Myocyte (in vitro differentiated cells): ENCODE data around the gene LYRM1. TPM values are rescaled to one million over a fixed set of nuclear protein-coding genes. Genes with fewer than 3 reads are reported as not detected.

Source experiments
- DNase-seq: peaks from one replicate; pipeline ENCODE4 v3.0.0-alpha.2; 2012; ENCODE audit warnings: low read depth
- total RNA-seq: library from RNA; depleted of rRNA; stranded (reverse); fragments of >200 nt; gene quantifications from 2 replicates; pipeline ENCODE4 v1.2.3, GENCODE V29; 2014

The LYRM1 gene
- total RNA-seq, 1 donor from 2014 or later, result 54.9 TPM

DNA sequence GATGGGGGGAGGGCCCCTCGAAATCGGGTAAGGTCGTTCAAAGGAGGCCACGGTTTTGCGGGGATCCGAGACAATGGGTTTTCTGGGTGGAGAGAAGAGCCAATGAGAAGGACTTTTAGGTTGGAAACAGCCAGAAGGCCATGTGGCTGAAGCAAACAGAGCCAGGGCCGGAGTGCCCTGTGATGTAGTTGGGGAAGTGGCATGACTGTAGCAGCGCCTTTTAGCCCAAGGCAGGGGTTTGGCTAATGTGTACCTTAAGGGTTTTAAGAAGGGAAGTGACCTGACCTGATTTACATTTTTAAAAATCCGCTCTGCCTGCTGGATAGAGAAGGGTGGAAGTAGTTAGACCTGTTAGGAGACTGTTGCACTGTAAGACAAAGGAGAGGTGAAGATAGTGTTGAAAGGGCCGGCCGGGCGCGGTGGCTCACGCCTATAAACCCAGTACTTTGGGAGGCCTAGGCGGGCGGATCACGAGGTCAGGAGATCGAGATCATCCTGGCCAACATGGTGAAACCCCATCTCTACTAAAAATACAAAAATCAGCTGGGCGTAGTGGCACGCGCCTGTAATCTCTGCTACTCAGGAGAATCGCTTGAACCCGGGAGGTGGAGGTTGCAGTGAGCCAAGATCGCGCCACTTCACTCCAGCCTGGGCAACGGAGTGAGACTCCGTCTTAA is 1.0 kb downstream of the LYRM1 start:
- peak; percentile 57 for DNase-seq

DNA sequence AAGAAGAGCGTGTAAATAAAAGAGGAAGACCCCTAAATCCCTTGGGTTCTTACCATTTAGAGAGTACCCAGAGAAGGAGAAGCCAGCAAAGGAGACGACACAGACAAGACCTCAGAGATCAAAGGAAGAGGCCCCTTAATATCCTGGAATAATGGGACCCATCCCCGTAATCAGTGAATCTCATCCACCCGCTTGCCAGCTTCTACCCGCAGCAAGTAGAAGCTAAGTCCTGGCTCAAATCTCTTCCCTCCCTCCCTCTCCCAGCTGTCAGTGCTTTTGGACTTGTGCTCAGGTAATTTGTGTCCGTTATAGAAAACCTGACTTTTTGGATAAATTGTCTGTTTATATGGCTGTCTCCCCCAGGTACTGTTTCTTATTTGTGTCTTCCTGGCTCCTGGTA is 1.9 kb downstream of the LYRM1 start:
- DNase-seq, result no peak

- no peak for DNase-seq
Measured at GRCh38 chr16:20903116-20903898, 2.7 kb downstream of the LYRM1 start.

GRCh38 chr16:20903899-20904506 is 3.4 kb downstream of the LYRM1 start:
- no peak for DNase-seq

DNA sequence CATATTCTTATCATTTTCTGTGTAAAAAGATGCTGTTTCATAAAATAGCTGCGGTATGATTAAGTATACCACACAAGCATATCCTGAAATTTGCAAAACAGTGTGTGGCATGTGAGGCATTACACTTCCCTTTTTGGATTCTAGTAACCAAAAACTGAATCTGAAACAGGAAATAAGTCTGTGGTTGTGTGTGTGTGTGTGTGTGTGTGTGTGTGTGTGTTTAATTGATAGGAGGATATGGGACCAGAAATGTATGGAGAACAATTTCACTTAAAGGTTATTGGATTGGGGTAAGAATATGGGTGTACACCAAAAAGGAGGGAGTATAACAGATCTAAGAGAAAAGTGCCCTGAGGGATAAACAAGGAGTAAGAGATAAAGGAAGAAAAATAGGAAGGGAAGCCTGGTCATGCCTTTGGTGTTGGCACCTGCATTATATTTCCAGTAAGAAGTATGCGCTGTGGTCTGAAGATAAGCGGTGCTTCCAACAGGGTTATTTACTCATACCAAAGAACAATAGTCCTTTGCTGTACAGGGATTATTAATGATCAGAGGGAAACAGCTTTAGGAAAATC is 4.0 kb downstream of the LYRM1 start:
- peak; percentile 50 for DNase-seq

GRCh38 chr16:20905576-20905975 is 5.0 kb downstream of the LYRM1 start:
- no peak for DNase-seq

DNA sequence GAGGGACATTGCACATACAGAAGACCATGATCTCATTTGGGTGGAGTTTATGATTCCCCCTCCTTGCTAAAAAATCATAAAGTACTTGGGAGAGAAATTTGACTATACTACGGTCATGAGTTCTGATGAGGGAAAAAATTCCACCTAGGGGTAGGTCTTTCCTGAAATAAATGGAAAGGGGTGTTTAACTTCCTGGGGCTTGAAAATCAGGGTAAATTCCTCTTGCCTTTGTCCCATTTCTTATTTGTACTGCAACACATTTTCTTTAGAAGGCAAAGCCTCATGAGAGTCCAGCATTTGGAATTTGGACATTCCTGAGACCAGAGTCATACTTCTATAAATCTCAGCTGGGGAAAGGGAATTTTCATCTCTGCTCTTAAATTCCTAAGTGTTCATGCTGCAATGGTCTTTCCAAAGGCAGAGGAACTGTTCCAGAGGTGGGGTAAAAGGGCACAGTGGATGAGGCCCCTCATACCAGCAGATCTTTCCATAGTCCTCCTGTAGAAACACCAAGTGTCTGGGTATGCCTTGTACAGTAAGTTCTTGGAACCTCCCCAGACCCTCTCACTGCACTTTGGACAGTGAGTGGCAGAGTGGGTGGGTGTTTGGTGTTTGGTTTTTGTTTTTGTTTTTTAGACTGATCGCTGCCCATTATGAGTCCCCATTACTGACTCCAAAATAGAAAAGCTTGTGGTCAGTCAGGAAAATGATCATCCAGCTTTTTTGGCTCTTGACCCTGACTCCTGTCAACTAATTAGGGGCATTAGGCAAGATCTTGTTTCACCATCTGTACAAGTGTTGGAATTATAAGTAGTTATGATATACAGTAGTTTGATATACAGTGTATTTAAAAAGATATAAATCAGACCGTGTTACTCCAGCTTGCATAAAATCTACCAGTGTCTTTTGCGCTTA is 6.0 kb downstream of the LYRM1 start:
- DNase-seq, result peak; percentile 76

GRCh38 chr16:20910781-20911321 is 10.3 kb downstream of the LYRM1 start:
- DNase-seq, result peak; percentile 53

DNA sequence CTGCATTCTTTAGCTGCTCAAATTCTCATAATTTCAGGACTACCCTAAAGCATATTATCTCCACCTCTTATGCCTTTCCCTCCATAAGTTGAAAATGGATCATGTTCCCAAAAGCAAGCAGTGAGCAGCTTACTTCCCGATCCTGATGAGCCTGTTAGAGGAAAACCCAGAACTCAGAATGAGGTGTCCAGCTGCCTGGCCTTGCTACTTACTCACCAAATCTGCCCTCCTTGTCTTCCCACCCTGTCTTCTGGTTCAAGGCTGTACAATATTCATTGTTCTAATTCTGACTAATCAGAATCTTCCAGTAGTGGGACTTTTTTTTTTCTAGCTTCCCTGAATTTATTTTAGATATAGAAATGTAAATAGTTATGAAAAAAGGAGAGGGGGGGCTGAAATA is 10.8 kb downstream of the LYRM1 start:
- DNase-seq, result no peak

- no peak for DNase-seq
Measured at GRCh38 chr16:20916289-20916688, 15.7 kb downstream of the LYRM1 start.

- no peak for DNase-seq
Measured at GRCh38 chr16:20916942-20917341, 16.4 kb downstream of the LYRM1 start.

GRCh38 chr16:20918486-20919239 is 18.1 kb downstream of the LYRM1 start:
- DNase-seq, result peak; percentile 75

DNA sequence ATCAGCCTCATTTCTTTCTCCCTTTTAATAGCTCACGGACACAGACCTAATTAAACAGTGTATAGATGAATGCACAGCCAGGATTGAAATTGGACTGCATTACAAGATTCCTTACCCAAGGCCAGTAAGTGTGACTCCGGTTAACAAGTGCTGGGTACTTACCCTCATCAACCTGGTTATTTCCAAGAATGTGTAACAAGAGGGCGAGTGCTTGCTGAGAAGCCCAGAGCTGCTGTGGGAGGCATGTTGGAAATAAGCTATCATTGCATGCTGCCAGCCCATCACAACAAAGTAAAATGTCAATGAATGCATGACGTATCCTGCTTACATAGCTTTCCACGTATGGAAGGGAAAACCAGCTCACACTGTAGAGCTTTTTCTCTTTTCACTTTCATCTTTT is 19.5 kb downstream of the LYRM1 start:
- DNase-seq, result no peak

GRCh38 chr16:20920799-20921198 is 20.2 kb downstream of the LYRM1 start:
- no peak for DNase-seq

- no peak for DNase-seq
Measured at GRCh38 chr16:20923876-20924275, 23.3 kb downstream of the LYRM1 start.

DNA sequence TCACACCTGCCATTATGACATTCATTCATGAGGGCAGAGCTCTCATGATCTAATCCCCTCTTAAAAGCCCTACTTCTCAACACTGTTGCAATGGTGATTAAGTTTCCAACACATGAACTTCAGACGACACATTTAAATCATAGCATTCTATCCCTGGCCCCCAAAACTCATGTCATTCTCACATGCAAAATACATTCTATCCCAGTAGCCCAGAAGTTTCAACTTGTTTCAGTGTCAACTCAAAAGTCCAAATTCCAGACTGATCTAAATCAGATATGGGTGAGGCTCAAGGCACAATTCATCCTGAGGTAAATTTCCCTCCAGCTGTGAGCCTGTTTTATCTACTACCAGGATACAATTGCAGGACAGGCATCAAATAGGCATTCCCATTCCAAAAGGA is 25.2 kb downstream of the LYRM1 start:
- DNase-seq, result no peak

- peak; percentile 68 for DNase-seq
Measured at GRCh38 chr16:20928774-20929411, 28.3 kb downstream of the LYRM1 start.

GRCh38 chr16:20929676-20930364 is 29.2 kb downstream of the LYRM1 start:
- DNase-seq, result peak; percentile 72

GRCh38 chr16:20930365-20930690 is 29.8 kb downstream of the LYRM1 start:
- no peak for DNase-seq
